ENCODE measurements around the gene ASPHD2. TPM values are rescaled to one million over a fixed set of nuclear protein-coding genes. Genes with fewer than 3 reads are reported as not detected.

ASPHD2 gene
- polyA plus RNA-seq, 3 donors, result 3.4 to 4.0 (median 3.7) TPM

GRCh38 chr22:26470807-26471206 lies 41.7 kb downstream of the ASPHD2 start:
- DNase-seq (ENCODE audit: low read depth in 3 of 3, low spot score in 2 of 3), result no peak

GRCh38 chr22:26471522-26471921 lies 42.5 kb downstream of the ASPHD2 start:
- no peak for DNase-seq (ENCODE audit: low read depth in 3 of 3, low spot score in 2 of 3)

GRCh38 chr22:26474682-26475081 lies 45.6 kb downstream of the ASPHD2 start:
- DNase-seq (ENCODE audit: low read depth in 3 of 3, low spot score in 2 of 3), result no peak

GRCh38 chr22:26476705-26477340 lies 47.8 kb downstream of the ASPHD2 start:
- no peak for DNase-seq (ENCODE audit: low read depth in 3 of 3, low spot score in 2 of 3)

- no peak for DNase-seq (ENCODE audit: low read depth in 3 of 3, low spot score in 2 of 3)
Measured at GRCh38 chr22:26477341-26477731, 48.3 kb downstream of the ASPHD2 start.

- no peak for DNase-seq (ENCODE audit: low read depth in 3 of 3, low spot score in 2 of 3)
Measured at GRCh38 chr22:26479043-26479791, 50.2 kb downstream of the ASPHD2 start.

GRCh38 chr22:26479792-26480610 lies 50.9 kb downstream of the ASPHD2 start:
- DNase-seq (ENCODE audit: low read depth in 3 of 3, low spot score in 2 of 3), result no peak

GRCh38 chr22:26480611-26480932 lies 51.5 kb downstream of the ASPHD2 start:
- DNase-seq (ENCODE audit: low read depth in 3 of 3, low spot score in 2 of 3), result no peak

GRCh38 chr22:26481112-26481693 lies 52.1 kb downstream of the ASPHD2 start:
- DNase-seq (ENCODE audit: low read depth in 3 of 3, low spot score in 2 of 3), result no peak

GRCh38 chr22:26481694-26482093 lies 52.6 kb downstream of the ASPHD2 start:
- DNase-seq (ENCODE audit: low read depth in 3 of 3, low spot score in 2 of 3), result no peak

- no peak for DNase-seq (ENCODE audit: low read depth in 3 of 3, low spot score in 2 of 3)
Measured at GRCh38 chr22:26482161-26482560, 53.1 kb downstream of the ASPHD2 start.

- DNase-seq (ENCODE audit: low read depth in 3 of 3, low spot score in 2 of 3), result no peak
Measured at GRCh38 chr22:26483043-26483438, 54.0 kb downstream of the ASPHD2 start.

- DNase-seq (ENCODE audit: low read depth in 3 of 3, low spot score in 2 of 3), result peak; percentile 66 to 84 (median 82)
Measured at GRCh38 chr22:26483439-26484359, 54.6 kb downstream of the ASPHD2 start, which contains the start of the genes HPS4 and SRRD. Gene HPS4 (minus strand): TSS chr22:26483783. CDS start chr22:26481762, 2,021 bp downstream. Gene SRRD (plus strand): TSS chr22:26483877. CDS start chr22:26483891, 14 bp downstream.

GRCh38 chr22:26484360-26484706 lies 55.3 kb downstream of the ASPHD2 start:
- no peak for DNase-seq (ENCODE audit: low read depth in 3 of 3, low spot score in 2 of 3)

GRCh38 chr22:26485013-26485412 lies 56.0 kb downstream of the ASPHD2 start:
- no peak for DNase-seq (ENCODE audit: low read depth in 3 of 3, low spot score in 2 of 3)

GRCh38 chr22:26485806-26486390 lies 56.8 kb downstream of the ASPHD2 start:
- no peak for DNase-seq (ENCODE audit: low read depth in 3 of 3, low spot score in 2 of 3)

GRCh38 chr22:26486394-26486793 lies 57.3 kb downstream of the ASPHD2 start:
- DNase-seq (ENCODE audit: low read depth in 3 of 3, low spot score in 2 of 3), result no peak

GRCh38 chr22:26487996-26488395 lies 58.9 kb downstream of the ASPHD2 start:
- DNase-seq (ENCODE audit: low read depth in 3 of 3, low spot score in 2 of 3), result no peak

- no peak for DNase-seq (ENCODE audit: low read depth in 3 of 3, low spot score in 2 of 3)
Measured at GRCh38 chr22:26489447-26490036, 60.5 kb downstream of the ASPHD2 start.
